GM12864 (cell line): ENCODE results near the gene LPAR2.

Experiments used
- DNase-seq: peaks from one replicate; pipeline ENCODE4 v3.0.0-alpha.2; 2011; ENCODE audit warnings: low read depth
- H3K4me3 ChIP-seq: 2 replicates; pipeline ENCODE4 v1.5.1; 2011; ENCODE audit warnings: mild to moderate bottlenecking, low read depth, low read length, control low read depth
- CTCF ChIP-seq: IDR thresholded peaks from 2 replicates; pipeline ENCODE4 v1.5.1; 2011; ENCODE audit warnings: low read depth, mild to moderate bottlenecking, moderate library complexity, low read length, control low read depth, inconsistent platforms; ENCODE audit errors: missing control alignments

The LPAR2 gene

DNA sequence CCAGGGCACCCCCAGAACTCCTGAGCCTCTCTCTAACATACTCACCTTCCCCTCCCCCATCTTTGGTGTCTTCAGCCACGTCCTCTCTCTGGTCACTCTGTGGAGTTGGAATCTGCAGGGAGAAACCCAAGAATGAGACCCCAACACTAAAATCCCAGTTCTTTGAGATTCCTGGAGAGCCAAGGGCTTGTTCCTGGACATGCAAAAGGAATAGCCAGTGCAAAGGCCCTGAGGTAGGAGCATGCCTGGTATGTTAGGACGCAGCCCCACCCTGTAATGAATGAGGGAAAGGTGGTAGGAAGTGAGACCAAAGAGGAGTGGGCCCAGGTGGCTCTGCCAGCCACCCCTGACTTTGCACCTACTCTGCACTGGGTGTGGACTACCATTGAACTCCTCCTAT is 2.4 kb upstream of the LPAR2 start:
- H3K4me3 ChIP-seq: no peak overlapping the region
- DNase-seq: no peak
- no peak for TF ChIP-seq CTCF

- no peak overlapping the region for H3K4me3 ChIP-seq
- DNase-seq: no peak
- no peak for TF ChIP-seq CTCF
Measured at GRCh38 chr19:19630062-19630414, 2.0 kb upstream of the LPAR2 start.

DNA sequence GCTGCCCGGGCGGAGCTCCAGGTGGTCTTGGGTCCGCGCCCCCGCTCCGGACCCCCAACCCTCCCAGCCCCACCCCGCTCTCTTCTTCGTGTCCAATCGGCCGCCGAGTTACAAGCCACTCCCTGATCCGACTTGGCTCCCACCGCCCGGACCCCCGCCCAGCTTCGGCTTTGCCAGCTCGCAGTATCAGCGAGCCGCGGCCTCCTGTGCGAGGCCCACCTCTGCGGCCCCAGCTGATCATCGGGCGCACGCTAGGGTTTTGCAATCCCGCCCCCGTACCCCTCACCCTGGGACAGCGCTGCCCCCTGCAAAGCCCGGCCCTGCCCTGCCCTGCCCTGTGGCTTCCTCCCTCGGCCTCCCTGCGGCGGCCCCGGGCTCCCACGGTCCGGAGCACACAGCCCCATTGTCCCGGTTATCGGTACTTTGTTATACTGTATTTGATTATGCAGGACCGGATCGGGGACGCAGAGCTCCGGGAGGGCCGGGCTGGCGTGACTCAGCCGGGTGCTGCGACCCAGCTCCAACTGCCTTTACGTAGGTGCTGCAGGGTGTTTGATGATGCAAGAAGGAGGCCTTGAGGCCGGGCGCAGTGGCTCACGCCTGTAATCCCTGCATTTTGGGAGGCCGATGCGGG is 598 bp upstream of the LPAR2 start:
- DNase-seq: no peak
- peak overlapping the region; percentile 67 for H3K4me3 ChIP-seq
- TF ChIP-seq CTCF: no peak

GRCh38 chr19:19626516-19627472 is 1.2 kb downstream of the LPAR2 start:
- DNase-seq: no peak
- no peak for TF ChIP-seq CTCF
- H3K4me3 ChIP-seq: peak overlapping the region; percentile 67

- no peak for TF ChIP-seq CTCF
- DNase-seq: no peak
- no peak overlapping the region for H3K4me3 ChIP-seq
Measured at GRCh38 chr19:19624032-19624570, 3.9 kb downstream of the LPAR2 start.

- no peak overlapping the region for H3K4me3 ChIP-seq
- no peak for DNase-seq
- TF ChIP-seq CTCF: no peak
Measured at GRCh38 chr19:19623383-19623782, 4.6 kb downstream of the LPAR2 start.
